Activated naive CD4-positive, alpha-beta T cell (primary cell): ENCODE measurements around the gene SSB.
A peak's percentile ranks its signal among the peaks of the same experiment; 100 is the strongest.
"Not testable (repeated sequence)": the region's sequence is repeated elsewhere in the genome, so short reads cannot be mapped to it uniquely, and the experiment has no call there.

Experiments
- DNase-seq, 4 experiments: peaks; one replicate each; lab custom pipeline; 2025; lab: John Stamatoyannopoulos, UW

SSB gene

GRCh38 chr2:169828141-169828811 is 29.6 kb downstream of the SSB start:
- DNase-seq: peak in 2 of 4 experiments; percentile 1 to 9

- no peak for DNase-seq
Measured at GRCh38 chr2:169834401-169834800, 35.7 kb downstream of the SSB start.

- no peak for DNase-seq
Measured at GRCh38 chr2:169838743-169839489, 40.2 kb downstream of the SSB start.

- DNase-seq: no peak
Measured at GRCh38 chr2:169839954-169840746, 41.5 kb downstream of the SSB start.

GRCh38 chr2:169840747-169841142 is 42.1 kb downstream of the SSB start:
- DNase-seq: no peak

GRCh38 chr2:169841625-169842024 is 43.0 kb downstream of the SSB start:
- DNase-seq: not testable (repeated sequence)

GRCh38 chr2:169845016-169845415 is 46.3 kb downstream of the SSB start:
- no peak for DNase-seq

GRCh38 chr2:169848959-169849693 is 50.5 kb downstream of the SSB start:
- not testable (repeated sequence) for DNase-seq

- DNase-seq: no peak
Measured at GRCh38 chr2:169849710-169850109, 51.0 kb downstream of the SSB start.

- DNase-seq: no peak
Measured at GRCh38 chr2:169853041-169853668, 54.5 kb downstream of the SSB start.

GRCh38 chr2:169855281-169856258 is 56.9 kb downstream of the SSB start:
- not testable (repeated sequence) for DNase-seq

GRCh38 chr2:169859423-169859822 is 60.8 kb downstream of the SSB start:
- DNase-seq: no peak

GRCh38 chr2:169860149-169860548 is 61.5 kb downstream of the SSB start:
- no peak for DNase-seq
